Activated T-helper 2 cell treated with anti-CD3 and anti-CD28 coated beads, Interferon-gamma antibody, Interleukin-2, Interleukin-4, amounts not matched to agents 10 μg/mL and 5 μg/mL and 100 μg/mL, durations not matched to agents 14 hours and 24 hours and 36 hours (primary cell): ENCODE results near the gene IRF2BP2. TPM values are rescaled to one million over a fixed set of nuclear protein-coding genes. Genes with fewer than 3 reads are reported as not detected.

Experiments used
- DNase-seq: peaks from one replicate; pipeline ENCODE4 v3.0.0; 2021; ENCODE audit warnings: low spot score
- H3K27ac Mint-ChIP-seq: one replicate; pipeline ENCODE4 v1.8.0; 2021; ENCODE audit warnings: mixed read lengths
- H3K27me3 Mint-ChIP-seq: one replicate; pipeline ENCODE4 v1.8.0; 2021; ENCODE audit warnings: low read depth, mixed read lengths
- H3K36me3 Mint-ChIP-seq: one replicate; pipeline ENCODE4 v1.8.0; 2021; ENCODE audit warnings: low read depth, mixed read lengths
- H3K4me1 Mint-ChIP-seq: one replicate; pipeline ENCODE4 v1.8.0; 2021; ENCODE audit warnings: low read depth, mixed read lengths
- H3K4me3 Mint-ChIP-seq: one replicate; pipeline ENCODE4 v1.8.0; 2021; ENCODE audit warnings: low read depth, mild to moderate bottlenecking, moderate library complexity, mixed read lengths
- H3K9me3 Mint-ChIP-seq: one replicate; pipeline ENCODE4 v1.8.0; 2021; ENCODE audit warnings: mixed read lengths
- intact Hi-C: fragments of 100-400 bp; cut with micrococcal nuclease; formaldehyde crosslinking; loops from one replicate; pipeline ENCODE4 v1.15.1; 2023
- total RNA-seq: library from RNA; stranded (reverse); gene quantifications from 2 replicates; pipeline ENCODE4 v1.2.3, GENCODE V29; 2022

The IRF2BP2 gene
- total RNA-seq, 1 donor from 2014 or later: 292 TPM

DNA sequence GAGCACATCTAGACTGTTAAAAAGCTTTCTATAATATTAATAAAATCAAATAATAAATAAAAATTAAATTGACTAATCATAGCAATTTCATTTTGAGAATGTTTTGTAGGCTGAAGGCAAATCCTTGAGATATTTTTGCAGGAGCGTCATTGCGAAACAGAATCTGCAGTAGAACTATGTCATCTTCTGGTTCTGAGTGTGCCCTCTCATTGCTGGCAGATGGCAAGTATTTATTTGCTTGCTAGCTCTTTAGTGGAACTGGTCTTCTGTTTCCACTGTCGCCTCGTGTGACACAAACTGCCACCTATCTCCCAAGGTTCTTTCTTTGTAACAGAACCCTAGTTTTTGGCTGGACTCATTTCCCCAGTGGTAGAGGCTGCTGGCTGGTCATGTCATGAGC lies 19.0 kb upstream of the IRF2BP2 start:
- intact Hi-C loops: no loop called here
- Mint-ChIP-seq H3K4me1 (peaks cover 4% of the 10 kb centered on the region), H3K27ac (no peak overlapping the region), H3K4me3 (no peak overlapping the region), H3K27me3 (no peaks in the 10 kb centered on the region), H3K36me3 (no peaks in the 10 kb centered on the region), H3K9me3 (no peaks in the 10 kb centered on the region)
- DNase-seq: no peak

DNA sequence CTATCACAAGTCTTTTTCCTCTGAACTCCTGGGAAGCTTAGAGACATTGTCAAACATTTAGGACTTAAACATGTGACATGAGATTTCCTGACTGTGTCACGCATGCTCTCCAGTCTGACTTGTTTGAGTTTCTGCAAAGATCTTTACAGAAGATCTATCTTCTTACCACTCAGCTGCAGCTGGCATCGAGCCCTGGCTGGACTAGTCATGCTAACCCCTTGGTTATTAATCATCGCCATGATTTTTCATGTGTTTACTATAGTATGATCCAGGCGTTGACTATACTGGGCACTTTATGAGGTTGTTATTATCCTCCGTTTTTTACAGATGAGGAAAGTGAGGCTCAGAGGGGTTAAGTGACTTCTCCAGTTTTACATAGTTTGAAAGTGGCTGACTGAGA lies 18.1 kb upstream of the IRF2BP2 start:
- Mint-ChIP-seq H3K27me3 (no peaks in the 10 kb centered on the region), H3K4me1 (peaks cover 4% of the 10 kb centered on the region), H3K27ac (no peak overlapping the region), H3K36me3 (no peaks in the 10 kb centered on the region), H3K4me3 (no peak overlapping the region), H3K9me3 (no peaks in the 10 kb centered on the region)
- no peak for DNase-seq
- intact Hi-C loops: no loop called here

DNA sequence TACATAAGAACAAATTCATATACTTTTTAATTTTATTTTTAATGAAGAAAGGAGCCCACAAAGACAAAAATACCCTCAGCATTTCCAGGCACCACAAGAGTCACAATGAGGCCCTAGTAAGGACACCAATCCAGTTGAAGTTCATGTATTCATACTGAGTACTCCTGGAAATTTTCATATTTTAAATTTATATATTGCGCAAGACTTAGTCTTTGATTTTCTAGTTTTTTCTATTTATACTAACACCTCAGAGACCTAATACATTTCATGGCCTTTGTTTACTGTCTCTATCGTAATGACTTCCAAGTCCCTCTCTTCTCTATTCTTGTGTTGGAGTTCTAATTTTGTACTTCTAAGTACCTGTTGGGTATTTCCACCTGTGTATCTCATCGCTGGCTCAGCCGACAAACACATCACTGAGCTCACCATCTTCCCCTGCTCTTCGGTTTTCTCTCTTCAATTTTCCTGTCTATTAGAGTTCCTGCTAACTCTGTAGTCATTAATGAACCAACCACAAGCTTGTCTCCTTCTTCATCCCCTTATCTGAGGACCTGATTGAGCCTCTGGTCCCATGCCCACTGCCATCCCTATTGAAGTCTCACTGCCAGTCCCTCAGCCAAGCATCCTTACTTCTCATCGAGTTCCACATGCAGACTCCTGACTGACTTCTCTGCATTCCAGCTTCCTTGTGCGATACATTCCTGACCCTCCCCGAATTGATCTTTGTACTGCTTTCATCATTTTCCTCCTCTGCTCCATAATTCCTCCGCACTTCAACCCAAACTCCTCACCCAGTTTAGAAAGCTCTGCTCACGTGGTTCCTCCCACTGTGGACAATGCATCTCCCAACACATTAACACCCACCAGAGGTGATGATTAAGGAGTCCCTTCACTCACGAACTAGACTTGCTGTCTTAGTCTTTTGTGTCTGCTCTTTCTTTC lies 17.3 kb upstream of the IRF2BP2 start:
- H3K36me3 Mint-ChIP-seq: no peaks in the 10 kb centered on the region
- intact Hi-C loops: no loop called here
- DNase-seq: no peak
- H3K27ac Mint-ChIP-seq: no peak overlapping the region
- H3K9me3 Mint-ChIP-seq: no peaks in the 10 kb centered on the region
- H3K27me3 Mint-ChIP-seq: no peaks in the 10 kb centered on the region
- peaks cover 4% of the 10 kb centered on the region for H3K4me1 Mint-ChIP-seq
- H3K4me3 Mint-ChIP-seq: no peak overlapping the region

DNA sequence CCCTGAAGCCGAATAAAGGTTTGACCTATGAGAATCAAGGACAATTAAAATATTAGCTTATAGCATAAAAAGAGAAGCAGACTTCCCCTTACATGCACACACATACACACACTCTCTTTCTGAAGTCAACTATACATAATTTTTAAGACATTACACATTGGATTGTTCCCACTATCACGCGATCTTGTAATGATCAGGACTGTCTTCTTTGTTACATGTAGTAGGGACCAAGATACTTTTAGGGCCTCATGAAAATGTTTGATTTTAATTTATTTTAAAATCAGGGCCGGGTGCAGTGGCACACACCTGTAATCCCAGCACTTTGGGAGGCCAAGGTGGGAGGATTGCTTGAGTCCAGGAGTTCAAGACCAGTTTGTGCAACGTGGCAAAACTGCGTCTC lies 16.4 kb upstream of the IRF2BP2 start:
- Mint-ChIP-seq H3K4me3 (no peak overlapping the region), H3K36me3 (no peaks in the 10 kb centered on the region), H3K27ac (no peak overlapping the region), H3K4me1 (peaks cover 4% of the 10 kb centered on the region), H3K27me3 (no peaks in the 10 kb centered on the region), H3K9me3 (no peaks in the 10 kb centered on the region)
- no peak for DNase-seq
- intact Hi-C loops: no loop called here

DNA sequence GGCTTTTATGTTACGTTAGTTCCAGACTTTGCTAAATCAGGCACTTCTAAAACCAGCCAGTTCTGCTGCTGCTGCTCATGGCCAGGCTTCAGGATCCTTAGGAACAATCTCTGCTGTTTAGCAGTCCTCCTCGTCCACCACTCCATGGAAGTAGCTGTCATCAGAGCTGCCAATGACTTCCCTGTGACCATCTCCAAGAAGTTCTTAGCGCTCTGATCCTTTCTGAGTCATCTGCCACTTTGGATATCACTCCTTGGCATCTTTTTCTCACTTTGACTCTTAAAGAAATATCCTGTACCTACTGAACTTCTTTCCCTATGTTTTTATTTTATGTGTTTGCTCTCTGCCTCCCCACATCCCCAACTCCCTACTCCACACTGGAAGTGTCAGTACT lies 14.7 kb upstream of the IRF2BP2 start:
- peaks cover 7% of the 10 kb centered on the region for H3K4me1 Mint-ChIP-seq
- no peaks in the 10 kb centered on the region for H3K9me3 Mint-ChIP-seq
- no peak for DNase-seq
- H3K4me3 Mint-ChIP-seq: no peak overlapping the region
- no peaks in the 10 kb centered on the region for H3K27me3 Mint-ChIP-seq
- H3K36me3 Mint-ChIP-seq: no peaks in the 10 kb centered on the region
- intact Hi-C loops: no loop called here
- H3K27ac Mint-ChIP-seq: no peak overlapping the region

DNA sequence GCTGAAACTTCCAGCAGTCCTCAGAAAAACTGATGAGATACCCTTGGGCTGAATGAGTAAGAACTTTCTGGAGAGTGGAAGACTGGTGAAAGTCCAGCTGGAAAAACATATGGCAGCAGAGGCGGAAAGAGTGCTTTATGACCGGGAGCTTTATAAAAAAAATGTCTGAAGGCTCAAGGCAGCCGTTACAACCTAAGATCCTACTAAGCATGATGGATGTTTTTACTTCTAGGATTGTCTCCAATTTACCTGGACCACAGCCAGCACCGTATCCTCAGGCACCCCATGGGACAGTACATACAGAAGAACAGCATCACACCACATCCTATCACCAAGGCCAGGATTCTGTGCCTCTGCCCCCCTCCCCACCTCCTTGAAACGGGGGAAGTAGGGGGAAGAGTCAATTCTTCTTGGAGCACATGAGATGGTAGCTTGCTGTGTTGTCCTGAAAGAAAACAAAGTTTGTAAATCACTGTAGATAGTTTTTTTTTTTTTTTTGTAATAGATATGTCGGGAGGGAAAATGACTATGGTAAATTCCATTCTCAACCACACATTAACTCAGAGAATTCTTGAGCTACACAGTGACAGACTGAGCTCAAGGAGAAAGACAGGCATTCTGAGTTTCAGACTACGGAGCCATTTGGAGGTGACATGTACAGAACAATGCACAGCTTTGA lies 11.8 kb upstream of the IRF2BP2 start:
- no peaks in the 10 kb centered on the region for H3K27me3 Mint-ChIP-seq
- H3K4me1 Mint-ChIP-seq: peaks cover 17% of the 10 kb centered on the region
- no peaks in the 10 kb centered on the region for H3K36me3 Mint-ChIP-seq
- intact Hi-C loops: no loop called here
- no peaks in the 10 kb centered on the region for H3K9me3 Mint-ChIP-seq
- DNase-seq: no peak
- H3K27ac Mint-ChIP-seq: no peak overlapping the region
- H3K4me3 Mint-ChIP-seq: no peak overlapping the region

DNA sequence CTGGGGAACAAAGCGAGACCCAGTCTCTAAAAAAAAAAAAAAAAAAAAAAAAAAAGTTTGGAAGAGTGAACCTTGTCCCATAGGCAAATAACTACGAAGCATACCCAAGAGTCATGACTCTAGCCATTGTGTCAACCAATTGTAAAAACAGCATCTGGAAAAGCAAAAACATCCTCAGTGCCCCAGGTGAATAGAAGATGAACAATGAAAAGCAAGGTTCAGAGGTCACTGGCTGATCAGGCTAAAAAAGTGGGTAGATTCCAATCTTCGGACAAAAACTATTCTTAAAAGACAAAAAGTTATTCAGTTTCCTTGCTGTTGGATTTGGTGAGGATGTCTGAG lies 11.1 kb upstream of the IRF2BP2 start:
- Mint-ChIP-seq H3K4me3 (no peak overlapping the region), H3K27ac (no peak overlapping the region), H3K4me1 (peaks cover 22% of the 10 kb centered on the region), H3K36me3 (no peaks in the 10 kb centered on the region), H3K27me3 (no peaks in the 10 kb centered on the region), H3K9me3 (no peaks in the 10 kb centered on the region)
- no peak for DNase-seq
- intact Hi-C loops: no loop called here

DNA sequence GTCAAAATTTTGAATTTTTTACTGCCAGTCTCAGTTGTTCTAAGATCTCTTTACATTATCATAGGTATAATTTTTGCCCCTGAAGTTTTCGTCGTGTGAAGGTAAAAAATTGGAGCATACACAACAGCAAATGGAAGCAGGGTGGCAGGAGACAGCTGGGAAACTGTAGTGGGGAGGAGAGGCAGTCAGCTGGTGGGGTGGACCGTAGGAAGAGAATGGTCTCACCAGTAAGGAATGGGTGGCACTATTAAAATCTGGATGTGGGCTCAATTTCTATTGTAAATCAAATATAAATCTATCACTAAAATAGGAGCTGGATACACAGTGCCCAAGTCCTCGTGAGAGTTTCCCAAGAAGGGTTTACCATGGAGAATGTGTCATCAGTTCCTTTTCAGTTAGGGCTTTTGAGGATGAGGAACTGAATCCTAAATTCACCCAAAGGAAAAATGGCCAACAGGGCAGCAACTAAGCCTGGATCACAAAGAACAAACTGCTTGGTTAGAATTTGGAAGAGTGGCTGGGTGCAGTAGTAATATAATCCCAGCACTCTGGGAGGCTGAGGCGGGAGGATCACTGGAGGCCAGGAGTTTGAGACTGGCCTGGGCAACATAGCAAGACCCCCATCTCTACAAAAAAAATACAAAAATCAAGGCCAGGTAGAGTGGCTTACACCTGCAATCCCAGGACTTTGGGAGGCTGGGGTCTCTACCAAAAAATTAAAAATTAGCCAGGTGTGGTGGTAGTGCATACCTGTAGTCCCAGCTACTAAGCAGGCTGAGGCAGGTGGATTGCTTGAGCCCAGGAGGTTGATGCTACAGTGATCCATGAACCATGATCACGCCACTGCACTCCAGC lies 10.5 kb upstream of the IRF2BP2 start:
- H3K4me3 Mint-ChIP-seq: no peak overlapping the region
- H3K36me3 Mint-ChIP-seq: no peaks in the 10 kb centered on the region
- DNase-seq: no peak
- intact Hi-C loops: no loop called here
- H3K9me3 Mint-ChIP-seq: no peaks in the 10 kb centered on the region
- H3K4me1 Mint-ChIP-seq: peaks cover 22% of the 10 kb centered on the region
- H3K27me3 Mint-ChIP-seq: no peaks in the 10 kb centered on the region
- H3K27ac Mint-ChIP-seq: no peak overlapping the region

DNA sequence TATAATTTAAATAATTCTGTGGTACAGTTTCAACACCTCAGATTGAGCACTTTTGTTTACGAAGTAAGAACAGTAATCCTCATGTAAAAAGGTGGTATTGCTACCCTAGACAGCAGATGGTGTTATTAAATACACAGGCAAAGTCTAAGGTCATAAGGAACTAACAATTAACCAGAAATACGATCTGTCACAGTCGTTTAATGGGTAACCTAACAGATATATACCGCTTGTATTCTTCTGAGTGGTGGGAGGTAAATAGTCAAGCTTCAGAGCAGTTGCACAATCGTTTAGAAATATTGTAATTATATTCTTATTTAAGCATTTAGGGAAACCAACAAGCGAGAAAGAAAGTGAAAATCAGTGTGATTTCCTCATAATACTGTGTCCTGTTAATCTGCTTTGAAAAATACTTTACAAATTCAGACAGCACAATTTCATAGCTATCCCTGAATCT lies 9.8 kb upstream of the IRF2BP2 start:
- Mint-ChIP-seq H3K36me3 (no peaks in the 10 kb centered on the region), H3K27ac (no peak overlapping the region), H3K27me3 (no peaks in the 10 kb centered on the region), H3K4me1 (peaks cover 20% of the 10 kb centered on the region), H3K9me3 (no peaks in the 10 kb centered on the region), H3K4me3 (no peak overlapping the region)
- no peak for DNase-seq
- intact Hi-C loops: no loop called here

DNA sequence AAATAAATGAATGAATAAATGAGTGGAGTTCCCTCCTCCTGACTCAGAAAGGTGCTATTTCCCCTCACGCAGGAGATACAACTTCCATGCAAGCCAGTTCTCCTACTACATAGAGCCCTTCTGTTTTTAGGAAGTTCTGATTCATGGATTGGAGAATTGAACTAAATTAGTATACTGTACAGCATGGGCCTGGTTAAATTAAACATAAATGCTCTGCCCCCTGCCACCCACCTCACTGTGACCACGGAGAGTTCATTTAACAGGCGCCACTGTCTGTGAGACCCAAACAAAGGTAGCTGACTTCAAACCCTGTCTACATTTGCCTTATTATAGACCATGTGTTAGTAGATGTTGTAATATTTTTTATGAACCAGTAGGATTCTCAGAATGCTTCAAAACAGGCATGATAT lies 9.1 kb upstream of the IRF2BP2 start:
- Mint-ChIP-seq H3K9me3 (no peaks in the 10 kb centered on the region), H3K27ac (no peak overlapping the region), H3K36me3 (no peaks in the 10 kb centered on the region), H3K4me1 (peaks cover 21% of the 10 kb centered on the region), H3K4me3 (no peak overlapping the region), H3K27me3 (no peaks in the 10 kb centered on the region)
- intact Hi-C loops: no loop called here
- DNase-seq: no peak

DNA sequence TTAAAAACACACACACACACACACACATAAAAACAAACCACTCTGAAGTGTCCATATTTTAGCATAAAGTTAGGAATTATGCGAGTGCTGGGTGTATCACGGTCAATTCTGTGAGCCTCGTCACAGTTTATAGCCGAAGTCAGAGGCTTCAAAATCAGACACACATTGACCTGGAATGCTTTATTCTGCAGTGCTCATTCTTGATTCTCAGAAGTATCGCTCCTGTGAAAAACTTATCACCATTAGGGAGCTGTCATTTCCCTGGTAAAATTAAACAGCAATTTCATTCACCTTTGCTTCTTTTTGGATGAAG lies 8.7 kb upstream of the IRF2BP2 start:
- Mint-ChIP-seq H3K9me3 (no peaks in the 10 kb centered on the region), H3K4me3 (no peak overlapping the region), H3K27me3 (no peaks in the 10 kb centered on the region), H3K4me1 (peaks cover 25% of the 10 kb centered on the region), H3K36me3 (no peaks in the 10 kb centered on the region), H3K27ac (no peak overlapping the region)
- DNase-seq: no peak
- intact Hi-C loops: no loop called here

DNA sequence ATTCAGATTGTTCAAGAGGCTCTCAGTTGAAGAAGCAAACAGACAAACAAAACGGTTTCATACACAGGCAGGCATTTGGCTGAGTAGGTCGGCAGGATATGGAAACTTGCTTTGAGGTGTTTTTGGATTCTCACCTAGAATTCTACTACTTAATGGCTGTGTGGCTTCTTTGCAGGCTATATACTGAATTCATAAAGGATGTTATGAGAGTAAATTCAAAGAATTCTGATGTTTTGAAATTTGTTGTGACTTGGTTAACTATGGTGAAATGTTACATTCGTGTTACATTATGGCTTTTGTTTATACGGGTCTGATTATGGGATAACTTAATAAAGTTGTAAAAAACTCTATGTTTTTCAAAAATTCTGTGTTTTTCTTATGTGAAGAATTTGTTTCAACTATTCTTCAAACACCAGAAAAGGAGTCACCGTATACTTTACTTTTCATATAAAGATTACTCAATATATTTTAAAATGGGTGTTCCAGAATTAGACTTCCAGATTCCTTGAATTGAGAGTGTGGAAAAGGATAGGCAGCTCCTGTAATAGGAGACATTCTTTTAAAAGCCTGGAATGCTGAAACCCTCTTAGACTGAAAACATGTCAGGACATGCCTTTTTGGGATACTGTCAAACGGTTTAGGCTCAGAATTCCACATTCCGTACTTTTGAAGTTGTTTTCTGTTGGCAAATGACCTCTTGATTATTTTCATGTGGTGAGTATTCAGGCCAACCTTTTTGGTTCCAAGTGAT lies 8.2 kb upstream of the IRF2BP2 start:
- Mint-ChIP-seq H3K36me3 (no peaks in the 10 kb centered on the region), H3K4me1 (peaks cover 30% of the 10 kb centered on the region), H3K4me3 (no peak overlapping the region), H3K27me3 (no peaks in the 10 kb centered on the region), H3K27ac (no peak overlapping the region), H3K9me3 (no peaks in the 10 kb centered on the region)
- intact Hi-C loops: no loop called here
- no peak for DNase-seq
